ENCODE results near the gene ZNF3.

GRCh38 chr7:100089458-100090196 is 8.1 kb upstream of the ZNF3 start:
- TF ChIP-seq CTCF (optimal IDR thresholded peaks at IDR 0.05 in 1 of 3, IDR thresholded peaks at IDR 0.05 in 1 of 3, conservative IDR thresholded peaks at IDR 0.05 in 1 of 3; ENCODE audit: extremely low read depth in 1 of 3, insufficient read depth in 2 of 3, low read length in 3 of 3) (no peak), EZH2 (IDR thresholded peaks at IDR 0.05; ENCODE audit: low read length) (no peak)

Measured in keratinocyte (primary cell).